PFSK-1 (cell line): Measurements from ENCODE around the gene PLEK.

Source experiments
- FOXP2 ChIP-seq: optimal IDR thresholded peaks from 2 replicates; pipeline ENCODE3; 2011; ENCODE audit warnings: borderline replicate concordance, control low read depth, inconsistent platforms; ENCODE audit not compliant: insufficient read depth; ENCODE audit errors: extremely low read length, extremely low read depth
- POLR2AphosphoS5 ChIP-seq: IDR thresholded peaks from 2 replicates; pipeline ENCODE4 v1.6.1; 2012; ENCODE audit warnings: low read depth, mild to moderate bottlenecking, control low read depth, low read length, moderate library complexity
- SIN3A ChIP-seq: IDR thresholded peaks from 2 replicates; pipeline ENCODE4 v1.6.1; 2012; ENCODE audit warnings: mild to moderate bottlenecking, low read length, moderate library complexity, borderline replicate concordance; ENCODE audit not compliant: insufficient read depth
- TAF1 ChIP-seq: IDR thresholded peaks from 2 replicates; pipeline ENCODE4 v1.6.1; 2012; ENCODE audit warnings: low read length, control low read depth, borderline replicate concordance; ENCODE audit not compliant: insufficient read depth
- TF ChIP-seq, protein P1 (sequence below), 2 experiments: IDR thresholded peaks; 2 replicates each; pipeline versions ENCODE4 v1.6.1 to v1.8.0; 2011 to 2012; ENCODE audit warnings: low read depth in 2 of 2, low read length in 2 of 2, control low read depth in 1 of 2, inconsistent platforms in 1 of 2, mild to moderate bottlenecking in 1 of 2, moderate library complexity in 1 of 2; ENCODE audit not compliant: insufficient read depth in 1 of 2

DNA sequence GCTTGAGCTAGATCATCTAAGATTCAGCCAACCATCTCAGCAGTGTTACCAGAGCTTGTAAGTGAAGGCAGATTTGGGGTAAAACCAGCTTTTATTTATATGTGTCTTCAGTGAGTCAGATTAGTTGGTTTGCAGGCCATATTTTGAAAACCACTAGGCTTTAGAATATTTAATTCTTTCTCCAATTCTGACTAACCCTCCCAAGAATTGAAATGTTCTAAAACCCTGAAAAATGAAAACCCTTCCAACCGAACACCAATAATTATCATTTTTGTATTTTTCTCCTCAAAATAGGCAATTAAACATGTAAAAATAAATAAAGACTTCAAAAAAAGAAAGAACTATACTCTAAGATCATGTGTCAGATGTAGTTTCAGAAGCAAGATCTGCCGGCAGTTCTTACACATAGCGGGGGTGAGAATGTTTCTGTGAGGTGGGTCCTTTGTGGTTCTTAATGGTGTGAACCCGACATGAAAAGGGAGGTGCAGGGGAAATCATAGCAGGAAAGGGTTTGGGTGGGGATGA lies 14.2 kb downstream of the PLEK start:
- TF ChIP-seq TAF1 = no peak
- no peak for TF ChIP-seq SIN3A
- no peak for TF ChIP-seq POLR2AphosphoS5
- no peak for TF ChIP-seq FOXP2
- TF ChIP-seq, protein P1, sequence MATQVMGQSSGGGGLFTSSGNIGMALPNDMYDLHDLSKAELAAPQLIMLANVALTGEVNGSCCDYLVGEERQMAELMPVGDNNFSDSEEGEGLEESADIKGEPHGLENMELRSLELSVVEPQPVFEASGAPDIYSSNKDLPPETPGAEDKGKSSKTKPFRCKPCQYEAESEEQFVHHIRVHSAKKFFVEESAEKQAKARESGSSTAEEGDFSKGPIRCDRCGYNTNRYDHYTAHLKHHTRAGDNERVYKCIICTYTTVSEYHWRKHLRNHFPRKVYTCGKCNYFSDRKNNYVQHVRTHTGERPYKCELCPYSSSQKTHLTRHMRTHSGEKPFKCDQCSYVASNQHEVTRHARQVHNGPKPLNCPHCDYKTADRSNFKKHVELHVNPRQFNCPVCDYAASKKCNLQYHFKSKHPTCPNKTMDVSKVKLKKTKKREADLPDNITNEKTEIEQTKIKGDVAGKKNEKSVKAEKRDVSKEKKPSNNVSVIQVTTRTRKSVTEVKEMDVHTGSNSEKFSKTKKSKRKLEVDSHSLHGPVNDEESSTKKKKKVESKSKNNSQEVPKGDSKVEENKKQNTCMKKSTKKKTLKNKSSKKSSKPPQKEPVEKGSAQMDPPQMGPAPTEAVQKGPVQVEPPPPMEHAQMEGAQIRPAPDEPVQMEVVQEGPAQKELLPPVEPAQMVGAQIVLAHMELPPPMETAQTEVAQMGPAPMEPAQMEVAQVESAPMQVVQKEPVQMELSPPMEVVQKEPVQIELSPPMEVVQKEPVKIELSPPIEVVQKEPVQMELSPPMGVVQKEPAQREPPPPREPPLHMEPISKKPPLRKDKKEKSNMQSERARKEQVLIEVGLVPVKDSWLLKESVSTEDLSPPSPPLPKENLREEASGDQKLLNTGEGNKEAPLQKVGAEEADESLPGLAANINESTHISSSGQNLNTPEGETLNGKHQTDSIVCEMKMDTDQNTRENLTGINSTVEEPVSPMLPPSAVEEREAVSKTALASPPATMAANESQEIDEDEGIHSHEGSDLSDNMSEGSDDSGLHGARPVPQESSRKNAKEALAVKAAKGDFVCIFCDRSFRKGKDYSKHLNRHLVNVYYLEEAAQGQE (IDR thresholded peaks at IDR 0.05; ENCODE audit: insufficient read depth in 1 of 2, low read depth in 2 of 2, low read length in 2 of 2) = no peak
